Neuron (in vitro differentiated cells): Measurements from ENCODE around the gene SELENOM.
"Not testable (repeated sequence)": the region's sequence is repeated elsewhere in the genome, so short reads cannot be mapped to it uniquely, and the experiment has no call there.

ENCODE experiments used
- H2AFZ ChIP-seq: one replicate; pipeline ENCODE4 v1.6.1; 2013; ENCODE audit warnings: low read depth, mild to moderate bottlenecking, inconsistent platforms, low read length, moderate library complexity
- H3K27me3 ChIP-seq: one replicate; pipeline ENCODE4 v1.6.1; 2013; ENCODE audit warnings: low read length; ENCODE audit not compliant: insufficient read depth
- H3K36me3 ChIP-seq: one replicate; pipeline ENCODE4 v1.6.1; 2013; ENCODE audit warnings: low read length; ENCODE audit not compliant: insufficient read depth
- H3K4me1 ChIP-seq: one replicate; pipeline ENCODE4 v1.6.1; 2013; ENCODE audit warnings: low read length; ENCODE audit not compliant: insufficient read depth
- H3K4me3 ChIP-seq: 2 replicates; pipeline ENCODE4 v1.5.1; 2013; ENCODE audit warnings: mild to moderate bottlenecking, low read length, moderate library complexity
- H3K9me3 ChIP-seq: one replicate; pipeline ENCODE4 v1.6.1; 2013; ENCODE audit warnings: low read length

The SELENOM gene

GRCh38 chr22:31098632-31099110 is 8.7 kb downstream of the SELENOM start:
- Histone ChIP-seq H3K4me1 (no peaks in the 10 kb centered on the region), H3K9me3 (peaks cover 6% of the 10 kb centered on the region), H3K27me3 (no peaks in the 10 kb centered on the region), H2AFZ (no peak overlapping the region), H3K36me3 (peaks cover 18% of the 10 kb centered on the region), H3K4me3 (no peak overlapping the region)

DNA sequence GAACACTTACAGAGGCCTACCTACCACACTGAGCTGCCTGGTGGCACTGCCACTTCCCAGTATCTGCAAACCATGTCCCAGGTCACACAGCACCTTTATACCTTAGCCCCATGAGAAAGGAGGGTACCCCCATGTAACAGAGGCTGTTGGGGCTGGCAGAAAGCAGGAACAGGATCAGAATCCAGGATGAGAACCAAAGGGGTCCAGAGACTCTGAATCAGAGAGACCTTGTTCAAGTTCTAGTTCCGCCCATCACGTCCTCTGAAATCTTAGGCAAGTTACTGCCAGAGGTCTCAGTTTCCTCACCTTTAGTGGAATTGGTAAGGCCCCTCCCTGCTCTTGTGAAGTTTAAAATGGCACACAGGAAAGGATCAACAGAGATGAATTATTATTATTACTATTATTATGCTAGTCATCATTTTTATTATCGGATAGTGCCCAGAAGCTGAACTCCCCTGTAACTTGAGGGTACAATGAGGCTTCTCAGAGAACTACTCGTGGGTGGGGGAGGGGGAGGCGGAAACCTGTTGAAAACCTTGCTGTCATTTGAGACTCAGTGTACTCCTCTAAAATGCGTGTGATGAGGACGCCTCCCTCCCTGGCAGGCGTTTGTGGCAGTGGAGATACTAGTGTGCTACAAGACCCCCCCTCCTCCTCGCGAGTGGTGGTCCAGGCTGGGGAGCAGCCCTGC is 9.3 kb downstream of the SELENOM start:
- no peak overlapping the region for H3K4me3 ChIP-seq
- H3K4me1 ChIP-seq = no peaks in the 10 kb centered on the region
- H2AFZ ChIP-seq = no peak overlapping the region
- no peaks in the 10 kb centered on the region for H3K27me3 ChIP-seq
- peaks cover 6% of the 10 kb centered on the region for H3K9me3 ChIP-seq
- H3K36me3 ChIP-seq = peaks cover 18% of the 10 kb centered on the region

DNA sequence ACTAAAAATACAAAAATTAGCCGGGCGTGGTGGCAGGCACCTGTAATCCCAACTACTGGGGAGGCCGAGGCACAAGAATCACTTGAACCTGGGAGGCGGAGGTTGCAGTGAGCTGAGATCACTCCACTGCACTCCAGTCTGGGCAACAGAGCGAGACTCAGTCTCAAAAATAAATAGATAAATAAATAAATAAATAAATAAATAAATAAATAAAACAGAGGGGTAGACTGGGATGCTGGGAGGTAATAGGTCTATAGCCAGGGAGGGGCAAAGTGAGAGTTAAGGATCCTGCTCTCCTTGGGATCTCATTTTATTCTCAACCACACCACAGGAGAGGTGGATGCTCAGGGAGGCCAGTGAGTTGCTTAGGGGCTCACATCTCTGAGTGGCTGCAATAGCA is 9.8 kb downstream of the SELENOM start:
- not testable (repeated sequence) for H3K4me1 ChIP-seq, H3K27me3 ChIP-seq, H2AFZ ChIP-seq, H3K9me3 ChIP-seq, H3K4me3 ChIP-seq
- peaks cover 18% of the 10 kb centered on the region for H3K36me3 ChIP-seq

GRCh38 chr22:31096657-31097279 is 10.6 kb downstream of the SELENOM start:
- Histone ChIP-seq H2AFZ (no peak overlapping the region), H3K4me1 (no peaks in the 10 kb centered on the region), H3K36me3 (peaks cover 20% of the 10 kb centered on the region), H3K4me3 (no peak overlapping the region), H3K27me3 (no peaks in the 10 kb centered on the region), H3K9me3 (peaks cover under 1% of the 10 kb centered on the region)

GRCh38 chr22:31095637-31096249 is 11.6 kb downstream of the SELENOM start:
- H3K9me3 ChIP-seq = no peaks in the 10 kb centered on the region
- no peak overlapping the region for H3K4me3 ChIP-seq
- H3K4me1 ChIP-seq = no peaks in the 10 kb centered on the region
- H3K36me3 ChIP-seq = peaks cover 25% of the 10 kb centered on the region
- no peaks in the 10 kb centered on the region for H3K27me3 ChIP-seq
- no peak overlapping the region for H2AFZ ChIP-seq

DNA sequence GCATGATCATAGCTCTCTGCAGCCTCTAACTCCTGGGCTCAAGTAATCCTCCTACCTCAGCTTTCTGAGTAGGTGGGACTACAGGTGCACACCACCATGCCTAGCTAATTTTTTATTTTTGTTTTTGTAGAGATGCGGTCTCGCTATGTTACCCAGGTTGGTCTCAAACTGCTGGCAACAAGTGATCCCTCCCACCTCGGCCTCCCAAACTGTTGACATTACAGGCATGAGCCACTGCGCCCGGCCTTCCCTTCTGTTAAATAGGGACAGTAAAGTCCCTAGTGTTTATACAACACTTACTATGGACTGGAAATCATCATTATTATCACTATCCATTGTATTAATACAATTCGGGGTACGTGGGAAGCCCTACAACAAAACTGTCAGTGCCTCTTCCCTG is 12.6 kb downstream of the SELENOM start:
- Histone ChIP-seq H3K36me3 (peaks cover 26% of the 10 kb centered on the region), H3K27me3 (no peaks in the 10 kb centered on the region), H2AFZ (no peak overlapping the region), H3K9me3 (no peaks in the 10 kb centered on the region), H3K4me1 (no peaks in the 10 kb centered on the region), H3K4me3 (no peak overlapping the region)

DNA sequence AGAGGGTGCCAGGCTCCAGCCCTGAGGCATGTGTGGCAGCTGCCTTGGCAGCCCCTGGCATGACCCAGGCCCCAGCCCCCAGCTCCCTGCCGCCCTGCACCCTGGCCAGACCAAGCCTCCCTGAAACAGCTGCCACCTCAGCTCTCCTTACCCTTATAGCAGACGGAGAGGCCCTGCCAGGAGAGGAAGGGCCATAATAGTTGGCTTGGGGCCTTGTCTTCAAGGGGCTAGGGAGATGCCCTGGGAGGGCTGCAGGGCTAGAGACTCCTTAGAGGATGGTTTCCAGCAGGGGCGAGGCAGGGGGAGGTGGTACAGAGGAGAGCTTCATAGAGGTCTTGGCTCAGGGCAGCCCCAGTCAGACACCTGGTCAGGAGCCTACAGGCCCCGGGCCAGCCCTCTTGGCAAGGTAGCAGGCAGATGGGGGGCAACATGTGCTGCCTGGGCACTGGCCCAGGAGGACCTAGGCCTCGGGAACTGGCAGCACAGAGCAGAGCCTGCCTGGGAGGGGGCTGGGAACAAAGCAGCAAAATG is 13.3 kb downstream of the SELENOM start:
- Histone ChIP-seq H3K4me3 (no peak overlapping the region), H3K36me3 (peaks cover 22% of the 10 kb centered on the region), H3K4me1 (no peaks in the 10 kb centered on the region), H3K27me3 (no peaks in the 10 kb centered on the region), H2AFZ (no peak overlapping the region), H3K9me3 (no peaks in the 10 kb centered on the region)

- Histone ChIP-seq H3K36me3 (peaks cover 22% of the 10 kb centered on the region), H3K9me3 (no peaks in the 10 kb centered on the region), H3K4me1 (no peaks in the 10 kb centered on the region), H3K27me3 (no peaks in the 10 kb centered on the region), H3K4me3 (no peak overlapping the region), H2AFZ (no peak overlapping the region)
Observed at GRCh38 chr22:31093086-31093850, 14.1 kb downstream of the SELENOM start.

GRCh38 chr22:31092161-31092560 is 15.2 kb downstream of the SELENOM start:
- H3K4me1 ChIP-seq = no peaks in the 10 kb centered on the region
- no peaks in the 10 kb centered on the region for H3K27me3 ChIP-seq
- no peak overlapping the region for H3K4me3 ChIP-seq
- no peak overlapping the region for H2AFZ ChIP-seq
- H3K9me3 ChIP-seq = no peaks in the 10 kb centered on the region
- H3K36me3 ChIP-seq = peaks cover 19% of the 10 kb centered on the region

DNA sequence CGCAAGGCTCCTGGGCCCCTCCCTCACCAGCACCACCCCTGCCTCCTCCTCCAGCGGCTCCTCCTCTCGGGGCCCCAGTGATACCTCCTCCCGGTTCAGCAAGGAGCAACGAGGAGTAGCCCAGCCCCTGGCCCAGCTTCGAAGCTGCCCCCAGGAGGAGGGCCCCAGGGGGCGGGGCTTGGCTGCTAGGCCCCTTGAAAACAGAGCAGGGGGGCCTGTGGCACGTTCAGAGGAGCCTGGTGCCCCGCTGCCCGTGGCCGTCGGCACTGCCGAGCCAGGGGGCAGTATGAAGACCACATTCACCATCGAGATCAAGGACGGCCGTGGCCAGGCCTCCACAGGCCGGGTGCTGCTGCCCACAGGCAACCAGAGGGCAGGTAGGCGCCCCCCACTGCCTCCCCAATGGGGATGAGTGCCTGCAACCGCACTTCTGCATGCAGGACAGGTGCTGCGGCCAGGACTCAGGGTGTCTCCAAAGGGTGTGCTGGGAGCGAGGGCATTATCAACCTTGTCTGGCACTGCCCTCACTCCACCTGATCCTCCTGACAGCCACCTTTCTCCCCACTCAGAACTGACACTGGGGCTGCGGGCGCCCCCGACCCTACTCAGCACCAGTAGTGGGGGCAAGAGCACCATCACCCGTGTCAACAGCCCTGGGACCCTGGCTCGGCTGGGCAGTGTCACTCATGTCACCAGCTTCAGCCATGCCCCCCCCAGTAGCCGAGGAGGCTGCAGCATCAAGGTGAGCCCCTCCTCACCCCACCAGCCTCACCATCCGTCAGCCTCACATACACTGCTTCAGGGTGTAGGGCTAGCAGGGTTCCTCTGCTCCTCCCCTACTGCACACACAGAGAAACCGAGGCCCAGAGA is 16.0 kb downstream of the SELENOM start:
- H3K36me3 ChIP-seq = peaks cover 11% of the 10 kb centered on the region
- no peaks in the 10 kb centered on the region for H3K27me3 ChIP-seq
- H3K4me1 ChIP-seq = no peaks in the 10 kb centered on the region
- no peak overlapping the region for H3K4me3 ChIP-seq
- no peaks in the 10 kb centered on the region for H3K9me3 ChIP-seq
- H2AFZ ChIP-seq = no peak overlapping the region

DNA sequence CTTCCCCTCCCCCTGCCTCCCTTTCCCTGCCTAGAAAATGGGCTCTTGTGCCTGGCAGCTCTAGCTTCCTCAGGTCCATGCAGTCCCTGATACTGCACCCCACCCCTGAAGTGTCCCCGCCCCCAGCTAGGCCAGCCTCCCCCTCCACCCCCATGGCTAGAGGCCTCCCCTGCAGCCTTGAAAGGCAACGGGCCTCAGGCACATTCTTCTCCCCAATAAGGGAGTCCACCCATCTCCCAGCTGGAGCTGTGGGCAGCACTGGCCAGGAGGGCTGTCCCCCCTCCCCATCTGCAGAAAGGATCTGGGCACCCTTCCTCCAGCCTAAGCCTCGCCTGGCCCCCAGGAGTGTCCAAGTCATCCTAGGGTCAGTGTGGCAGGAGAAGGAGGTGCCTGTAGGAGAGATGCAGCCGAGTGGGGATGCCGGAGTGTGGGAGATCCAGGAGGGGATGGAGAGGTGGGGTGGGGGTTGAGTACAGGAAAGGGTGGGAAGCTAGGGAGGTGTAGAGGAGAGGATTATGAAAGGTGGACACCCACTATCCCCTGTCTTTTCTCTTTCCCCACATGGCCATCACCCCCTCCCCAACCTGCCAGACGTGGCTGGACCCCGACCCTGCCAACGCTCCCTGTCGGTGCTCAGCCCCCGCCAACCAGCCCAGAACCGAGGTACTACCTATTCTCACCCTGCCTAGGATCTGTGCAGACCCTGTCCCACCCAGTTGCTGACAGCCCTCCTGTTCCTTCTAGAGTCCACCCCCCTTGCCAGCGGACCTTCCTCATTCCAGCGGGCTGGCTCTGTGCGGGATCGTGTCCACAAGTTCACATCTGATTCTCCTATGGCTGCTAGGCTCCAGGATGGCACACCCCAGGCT is 16.9 kb downstream of the SELENOM start:
- Histone ChIP-seq H3K4me3 (no peak overlapping the region), H3K27me3 (no peaks in the 10 kb centered on the region), H3K9me3 (no peaks in the 10 kb centered on the region), H2AFZ (no peak overlapping the region), H3K36me3 (peaks cover 9% of the 10 kb centered on the region), H3K4me1 (no peaks in the 10 kb centered on the region)
